Glutamatergic neuron (in vitro differentiated cells): ENCODE results near the gene PHLDA2. TPM values are rescaled to one million over a fixed set of nuclear protein-coding genes. Genes with fewer than 3 reads are reported as not detected.
A peak's percentile ranks its signal among the peaks of the same experiment; 100 is the strongest.

Experiments
- DNase-seq: peaks from one replicate; pipeline ENCODE4 v3.0.0; 2022
- H3K27ac Mint-ChIP-seq: one replicate; pipeline ENCODE4 v1.8.0; 2020; ENCODE audit warnings: mild to moderate bottlenecking, mixed read lengths, inconsistent platforms; ENCODE audit not compliant: unreplicated experiment
- H3K27me3 Mint-ChIP-seq: one replicate; pipeline ENCODE4 v1.8.0; 2020; ENCODE audit warnings: mild to moderate bottlenecking, moderate library complexity, mixed read lengths, inconsistent platforms; ENCODE audit not compliant: unreplicated experiment
- H3K36me3 Mint-ChIP-seq: one replicate; pipeline ENCODE4 v1.8.0; 2020; ENCODE audit warnings: mild to moderate bottlenecking, mixed read lengths, inconsistent platforms; ENCODE audit not compliant: unreplicated experiment
- H3K4me1 Mint-ChIP-seq: one replicate; pipeline ENCODE4 v1.8.0; 2020; ENCODE audit warnings: mild to moderate bottlenecking, low read depth, mixed read lengths, inconsistent platforms; ENCODE audit not compliant: unreplicated experiment
- H3K4me3 Mint-ChIP-seq: one replicate; pipeline ENCODE4 v1.8.0; 2020; ENCODE audit warnings: mild to moderate bottlenecking, mixed read lengths, inconsistent platforms; ENCODE audit not compliant: unreplicated experiment
- H3K9me3 Mint-ChIP-seq: one replicate; pipeline ENCODE4 v1.8.0; 2020; ENCODE audit warnings: mild to moderate bottlenecking, moderate library complexity, mixed read lengths, inconsistent platforms; ENCODE audit not compliant: unreplicated experiment
- CTCF ChIP-seq: fragments of 200-600 bp; sonication (generic); IDR thresholded peaks from one replicate; pipeline ENCODE4 v1.5.0; 2021; ENCODE audit not compliant: partially characterized antibody, unreplicated experiment
- total RNA-seq: library from RNA; stranded (reverse); fragmentation: NEBNext Ultra II Directional; extraction: Animal tissue kit (Norgen Biotek cat#: 25700); gene quantifications from one replicate; pipeline ENCODE4 v1.2.1, GENCODE V29; 2021; ENCODE audit not compliant: unreplicated experiment

Gene PHLDA2
- total RNA-seq, 1 donor from 2014 or later, result 1.2 TPM

GRCh38 chr11:2885017-2885677, 44.1 kb downstream of the PHLDA2 start:
- no peak for TF ChIP-seq CTCF
- peak overlapping the region; percentile 98 for H3K4me3 Mint-ChIP-seq
- H3K4me1 Mint-ChIP-seq, result peaks cover 19% of the 10 kb centered on the region
- peaks cover 19% of the 10 kb centered on the region for H3K27me3 Mint-ChIP-seq
- H3K9me3 Mint-ChIP-seq, result peaks cover 21% of the 10 kb centered on the region
- peak; percentile 69 for DNase-seq
- H3K36me3 Mint-ChIP-seq, result no peaks in the 10 kb centered on the region
- H3K27ac Mint-ChIP-seq, result peak overlapping the region; percentile 94

DNA sequence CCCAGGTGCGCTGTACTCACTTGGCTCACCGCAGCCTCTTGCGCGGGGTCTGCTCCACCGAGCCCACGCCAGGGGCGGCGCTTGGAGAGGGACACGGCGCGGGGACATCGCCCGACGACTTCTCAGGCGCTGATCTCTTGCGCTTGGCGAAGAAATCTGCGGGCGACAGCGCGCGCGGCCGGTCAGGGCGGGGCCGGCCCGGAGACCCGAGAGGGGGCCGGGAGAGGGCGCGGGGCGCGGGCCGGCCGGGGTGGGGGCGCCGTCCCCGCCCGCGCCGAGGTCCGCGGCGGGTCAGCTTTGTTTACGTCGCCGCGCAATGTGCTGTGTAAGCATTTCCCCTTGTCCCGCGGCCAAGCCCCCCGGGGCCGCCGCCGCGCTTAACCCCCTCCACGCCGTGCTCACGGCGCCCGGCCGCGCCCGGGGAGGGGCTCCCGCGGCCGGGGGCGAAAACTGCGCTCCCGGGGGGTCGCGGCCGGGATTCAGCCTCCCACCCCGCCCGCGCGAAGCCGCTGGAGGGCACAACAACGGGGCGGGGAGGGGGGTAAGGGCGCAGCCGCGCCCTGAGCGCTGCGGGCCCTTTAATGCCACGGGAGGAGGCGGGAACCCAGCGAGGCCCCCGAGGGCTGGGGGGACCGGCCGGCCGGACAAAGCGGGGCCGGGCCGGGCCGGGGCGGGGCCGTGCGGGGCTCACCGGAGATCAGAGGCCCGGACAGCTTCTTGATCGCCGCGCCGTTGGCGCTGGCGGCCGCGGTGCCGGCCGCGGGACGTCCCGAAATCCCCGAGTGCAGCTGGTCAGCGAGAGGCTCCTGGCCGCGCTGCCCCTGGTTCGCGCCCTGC, 45.0 kb downstream of the PHLDA2 start:
- Mint-ChIP-seq H3K36me3 (no peaks in the 10 kb centered on the region), H3K4me1 (peaks cover 19% of the 10 kb centered on the region), H3K27ac (peak overlapping the region; percentile 86), H3K27me3 (peaks cover 16% of the 10 kb centered on the region), H3K9me3 (peaks cover 24% of the 10 kb centered on the region), H3K4me3 (peak overlapping the region; percentile 86)
- peak; percentile 53 for DNase-seq
- TF ChIP-seq CTCF, result no peak

- no peak for TF ChIP-seq CTCF
- peaks cover 24% of the 10 kb centered on the region for H3K9me3 Mint-ChIP-seq
- H3K4me1 Mint-ChIP-seq, result peaks cover 19% of the 10 kb centered on the region
- peaks cover 6% of the 10 kb centered on the region for H3K36me3 Mint-ChIP-seq
- no peak for DNase-seq
- H3K27ac Mint-ChIP-seq, result peak overlapping the region; percentile 86
- H3K27me3 Mint-ChIP-seq, result peaks cover 16% of the 10 kb centered on the region
- peak overlapping the region; percentile 86 for H3K4me3 Mint-ChIP-seq
Measured at GRCh38 chr11:2883640-2883978, 45.6 kb downstream of the PHLDA2 start.

GRCh38 chr11:2882396-2883110, 46.7 kb downstream of the PHLDA2 start:
- peak; percentile 39 for DNase-seq
- H3K27me3 Mint-ChIP-seq, result peaks cover 14% of the 10 kb centered on the region
- H3K27ac Mint-ChIP-seq, result peak overlapping the region; percentile 86

More at GRCh38 chr11:2882396-2883110, 46.7 kb downstream of the PHLDA2 start:
- H3K4me3 Mint-ChIP-seq, result peak overlapping the region; percentile 86
- H3K4me1 Mint-ChIP-seq, result peaks cover 21% of the 10 kb centered on the region
- no peak for TF ChIP-seq CTCF
- H3K9me3 Mint-ChIP-seq, result peaks cover 26% of the 10 kb centered on the region
- H3K36me3 Mint-ChIP-seq, result peaks cover 9% of the 10 kb centered on the region
